HG03025 (cell line): ENCODE data around the gene NEGR1.

Source experiments
- ATAC-seq: cut with Tn5 transposase; IDR thresholded peaks from one replicate; pipeline ENCODE4 v1.9.1; 2021; ENCODE audit warnings: mild to moderate bottlenecking, moderate library complexity; ENCODE audit not compliant: unreplicated experiment, low FRiP score

NEGR1 gene

GRCh38 chr1:72051538-72051937 is 230.8 kb downstream of the NEGR1 start:
- no peak for ATAC-seq

GRCh38 chr1:72050551-72050950 is 231.8 kb downstream of the NEGR1 start:
- ATAC-seq: no peak

- ATAC-seq: no peak
Measured at GRCh38 chr1:72037745-72038343, 244.5 kb downstream of the NEGR1 start.

GRCh38 chr1:72034827-72035226 is 247.5 kb downstream of the NEGR1 start:
- ATAC-seq: no peak

- ATAC-seq: no peak
Measured at GRCh38 chr1:72023063-72023930, 259.0 kb downstream of the NEGR1 start.

GRCh38 chr1:72018562-72018961 is 263.8 kb downstream of the NEGR1 start:
- ATAC-seq: no peak

GRCh38 chr1:72015006-72015405 is 267.3 kb downstream of the NEGR1 start:
- ATAC-seq: no peak

GRCh38 chr1:72013161-72013560 is 269.2 kb downstream of the NEGR1 start:
- no peak for ATAC-seq

- ATAC-seq: no peak
Measured at GRCh38 chr1:72011721-72012120, 270.6 kb downstream of the NEGR1 start.

GRCh38 chr1:72010094-72010431 is 272.3 kb downstream of the NEGR1 start:
- ATAC-seq: no peak

- ATAC-seq: no peak
Measured at GRCh38 chr1:72009173-72010093, 272.9 kb downstream of the NEGR1 start.

GRCh38 chr1:72007312-72007711 is 275.0 kb downstream of the NEGR1 start:
- no peak for ATAC-seq

GRCh38 chr1:72006092-72006491 is 276.2 kb downstream of the NEGR1 start:
- no peak for ATAC-seq

GRCh38 chr1:72003092-72003491 is 279.2 kb downstream of the NEGR1 start:
- no peak for ATAC-seq

- no peak for ATAC-seq
Measured at GRCh38 chr1:72000809-72001208, 281.5 kb downstream of the NEGR1 start.

GRCh38 chr1:71994646-71995045 is 287.7 kb downstream of the NEGR1 start:
- ATAC-seq: no peak

- ATAC-seq: no peak
Measured at GRCh38 chr1:71987181-71987580, 295.2 kb downstream of the NEGR1 start.

- no peak for ATAC-seq
Measured at GRCh38 chr1:71986160-71986559, 296.2 kb downstream of the NEGR1 start.

GRCh38 chr1:71980556-71980955 is 301.8 kb downstream of the NEGR1 start:
- no peak for ATAC-seq

GRCh38 chr1:71979882-71980281 is 302.5 kb downstream of the NEGR1 start:
- ATAC-seq: no peak

- ATAC-seq: no peak
Measured at GRCh38 chr1:71967670-71968069, 314.7 kb downstream of the NEGR1 start.
